H9 (cell line): ENCODE results near the gene ABLIM1. TPM values are rescaled to one million over a fixed set of nuclear protein-coding genes. Genes with fewer than 3 reads are reported as not detected.

Experiments used
- DNase-seq: peaks from one replicate; pipeline ENCODE4 v3.0.0-alpha.2; 2017
- H2AFZ ChIP-seq: one replicate; pipeline ENCODE4 v1.6.1; 2013; ENCODE audit warnings: mild to moderate bottlenecking, low read length, control low read depth, moderate library complexity
- H2AK5ac ChIP-seq: 2 replicates; pipeline ENCODE4 v1.6.1; 2013; ENCODE audit warnings: low read length, control low read depth, mixed read lengths; ENCODE audit not compliant: insufficient read length
- H2BK120ac ChIP-seq: one replicate; pipeline ENCODE4 v1.6.1; 2013; ENCODE audit warnings: low read depth, mild to moderate bottlenecking, low read length, control low read depth, inconsistent platforms; ENCODE audit not compliant: poor library complexity, severe bottlenecking
- H2BK12ac ChIP-seq: 2 replicates; pipeline ENCODE4 v1.6.1; 2013; ENCODE audit warnings: low read length, control low read depth, mixed read lengths, low read depth; ENCODE audit not compliant: insufficient read length
- H2BK15ac ChIP-seq: 2 replicates; pipeline ENCODE4 v1.6.1; 2013; ENCODE audit warnings: low read depth, low read length, control low read depth
- H2BK20ac ChIP-seq: one replicate; pipeline ENCODE4 v1.6.1; 2013; ENCODE audit warnings: low read depth, mild to moderate bottlenecking, low read length, control low read depth, inconsistent platforms; ENCODE audit not compliant: poor library complexity, severe bottlenecking
- H2BK5ac ChIP-seq: 2 replicates; pipeline ENCODE4 v1.6.1; 2013; ENCODE audit warnings: low read length, control low read depth, mixed read lengths; ENCODE audit not compliant: insufficient read length
- H3K14ac ChIP-seq: 2 replicates; pipeline ENCODE4 v1.6.1; 2013; ENCODE audit warnings: low read length, control low read depth; ENCODE audit not compliant: insufficient read depth
- H3K18ac ChIP-seq: 2 replicates; pipeline ENCODE4 v1.6.1; 2013; ENCODE audit warnings: low read depth, mild to moderate bottlenecking, mixed read lengths, low read length, control low read depth; ENCODE audit not compliant: insufficient read length
- H3K23ac ChIP-seq: 2 replicates; pipeline ENCODE4 v1.6.1; 2013; ENCODE audit warnings: low read length, control low read depth, mixed read lengths, low read depth; ENCODE audit not compliant: insufficient read length
- H3K23me2 ChIP-seq: 2 replicates; pipeline ENCODE4 v1.6.1; 2013; ENCODE audit warnings: low read depth, mild to moderate bottlenecking, mixed read lengths, low read length, control low read depth; ENCODE audit not compliant: insufficient read length, poor library complexity, severe bottlenecking
- H3K27ac ChIP-seq: 2 replicates; pipeline ENCODE4 v1.5.1; 2013; ENCODE audit warnings: low read length, control low read depth, mixed read lengths, low read depth; ENCODE audit not compliant: insufficient read length
- H3K27me3 ChIP-seq: 2 replicates; pipeline ENCODE4 v1.6.1; 2013; ENCODE audit warnings: low read length, control low read depth, inconsistent platforms; ENCODE audit not compliant: insufficient read depth
- H3K4ac ChIP-seq: 2 replicates; pipeline ENCODE4 v1.6.1; 2013; ENCODE audit warnings: low read depth, mild to moderate bottlenecking, control low read depth, inconsistent platforms, low read length, moderate library complexity
- H3K4me1 ChIP-seq: 2 replicates; pipeline ENCODE4 v1.6.1; 2013; ENCODE audit warnings: low read length, control low read depth, inconsistent platforms; ENCODE audit not compliant: insufficient read depth
- H3K4me2 ChIP-seq: 2 replicates; pipeline ENCODE4 v1.6.1; 2013; ENCODE audit warnings: low read length, control low read depth, mixed read lengths; ENCODE audit not compliant: insufficient read length, insufficient read depth
- H3K56ac ChIP-seq: 2 replicates; pipeline ENCODE4 v1.6.1; 2013; ENCODE audit warnings: low read depth, mild to moderate bottlenecking, mixed read lengths, low read length, control low read depth; ENCODE audit not compliant: insufficient read length
- H3K79me1 ChIP-seq: 2 replicates; pipeline ENCODE4 v1.6.1; 2013; ENCODE audit warnings: low read depth, mild to moderate bottlenecking, moderate library complexity, low read length, control low read depth, inconsistent platforms; ENCODE audit not compliant: insufficient read depth, poor library complexity, severe bottlenecking
- H3K79me2 ChIP-seq: 2 replicates; pipeline ENCODE4 v1.6.1; 2013; ENCODE audit warnings: low read length, control low read depth, inconsistent platforms; ENCODE audit not compliant: insufficient read depth
- H3K9ac ChIP-seq: 2 replicates; pipeline ENCODE4 v1.6.1; 2013; ENCODE audit warnings: low read length, control low read depth, mixed read lengths; ENCODE audit not compliant: insufficient read length; ENCODE audit errors: extremely low read depth
- H3K9me3 ChIP-seq: one replicate; pipeline ENCODE4 v1.6.1; 2013; ENCODE audit warnings: low read depth, low read length, inconsistent platforms; ENCODE audit not compliant: control insufficient read depth
- H3T11ph ChIP-seq: one replicate; pipeline ENCODE4 v1.6.1; 2013; ENCODE audit warnings: mild to moderate bottlenecking, low read length, control low read depth, inconsistent platforms
- H4K20me1 ChIP-seq: one replicate; pipeline ENCODE4 v1.6.1; 2013; ENCODE audit not compliant: control insufficient read depth, insufficient read length, insufficient read depth
- H4K5ac ChIP-seq: 2 replicates; pipeline ENCODE4 v1.6.1; 2013; ENCODE audit warnings: low read depth, mild to moderate bottlenecking, mixed read lengths, low read length, control low read depth; ENCODE audit not compliant: insufficient read length
- H4K8ac ChIP-seq: replicated peaks from 2 replicates; pipeline ENCODE4 v1.6.1; 2013; ENCODE audit warnings: low read length, control low read depth, mixed read lengths, low read depth; ENCODE audit not compliant: insufficient read length
- H4K91ac ChIP-seq: 2 replicates; pipeline ENCODE4 v1.6.1; 2013; ENCODE audit warnings: low read depth, mild to moderate bottlenecking, moderate library complexity, mixed read lengths, low read length, control low read depth; ENCODE audit not compliant: insufficient read length
- H3K27ac Mint-ChIP-seq, 3 experiments: 2 replicates in 2 of 3; 3 replicates in 1 of 3; pipeline ENCODE4 v1.8.0; 2020 to 2021; ENCODE audit warnings: mixed read lengths in 3 of 3, mild to moderate bottlenecking in 1 of 3, moderate library complexity in 1 of 3
- H3K27me3 Mint-ChIP-seq: 2 replicates; pipeline ENCODE4 v1.8.0; 2021; ENCODE audit warnings: low read depth, mild to moderate bottlenecking, moderate library complexity, mixed read lengths
- H3K36me3 Mint-ChIP-seq, 3 experiments: 2 replicates in 2 of 3; 3 replicates in 1 of 3; pipeline ENCODE4 v1.8.0; 2020 to 2021; ENCODE audit warnings: low read depth in 3 of 3, mixed read lengths in 3 of 3; ENCODE audit not compliant: insufficient read depth in 1 of 3
- H3K4me1 Mint-ChIP-seq, 2 experiments: 2 replicates each; pipeline ENCODE4 v1.8.0; 2020; ENCODE audit warnings: mixed read lengths in 2 of 2
- H3K4me3 Mint-ChIP-seq, 2 experiments: 2 replicates in 1 of 2; 3 replicates in 1 of 2; pipeline ENCODE4 v1.8.0; 2020 to 2021; ENCODE audit warnings: mild to moderate bottlenecking in 2 of 2, mixed read lengths in 2 of 2, moderate library complexity in 1 of 2
- H3K9me3 Mint-ChIP-seq, 2 experiments: 2 replicates in 1 of 2; 3 replicates in 1 of 2; pipeline ENCODE4 v1.8.0; 2020; ENCODE audit warnings: mild to moderate bottlenecking in 2 of 2, mixed read lengths in 2 of 2, moderate library complexity in 1 of 2
- CTCF ChIP-seq: fragments of 200-600 bp; sonication (generic); conservative IDR thresholded peaks from 3 replicates; pipeline ENCODE4 v1.8.0; 2021; ENCODE audit warnings: antibody characterized with exemption, mild to moderate bottlenecking
- WGBS: extraction: QIAGEN DNeasy Blood & Tissue Kit; methylation state at CpG from one replicate; pipeline ENCODE4 v1.1.7; 2013; ENCODE audit warnings: missing lambda C conversion rate, low lambda C conversion rate, mixed read lengths; ENCODE audit not compliant: insufficient read length; ENCODE audit errors: extremely low coverage; 5-methylcytosine and 5-hydroxymethylcytosine counted together
- total RNA-seq: library from RNA; stranded (reverse); gene quantifications from 2 replicates; pipeline ENCODE4 v1.2.1, GENCODE V29; 2021

Gene ABLIM1
- total RNA-seq, 1 experiment from 2014 or later: 32.1 TPM

DNA sequence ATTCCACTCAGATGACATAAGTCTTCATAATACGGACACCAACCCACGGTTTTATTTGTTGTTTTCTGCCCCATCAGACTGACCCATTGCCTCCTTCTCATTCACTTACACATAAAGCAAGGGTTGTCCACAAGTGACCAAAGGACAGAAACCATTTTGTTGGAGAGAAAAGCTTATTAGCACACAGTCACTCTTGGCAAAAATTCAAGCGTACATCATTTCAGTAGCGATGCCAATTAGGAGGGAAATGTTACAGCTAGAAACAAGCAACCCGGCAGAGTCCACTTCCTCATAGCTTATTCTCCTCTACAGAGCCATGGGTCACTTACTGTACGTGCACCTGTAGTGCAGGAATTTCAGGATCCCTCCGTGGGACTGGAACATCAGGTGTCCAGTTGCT lies 23.0 kb downstream of the ABLIM1 start:
- H3K27ac Mint-ChIP-seq: no peak overlapping the region
- H3K18ac ChIP-seq: no peak overlapping the region
- H3K4ac ChIP-seq: no peak overlapping the region
- H3K56ac ChIP-seq: no peak overlapping the region
- no peak overlapping the region for H3K23ac ChIP-seq
- H3T11ph ChIP-seq: no peak overlapping the region
- peaks cover 4% of the 10 kb centered on the region; the same call in 1 of the 2 replicates for H3K4me1 ChIP-seq
- no peak overlapping the region for H3K9ac ChIP-seq
- no peak overlapping the region for H3K4me2 ChIP-seq
- H2BK12ac ChIP-seq: no peak overlapping the region
- H2BK15ac ChIP-seq: no peak overlapping the region
- no peaks in the 10 kb centered on the region for H3K36me3 Mint-ChIP-seq
- H3K9me3 Mint-ChIP-seq: no peaks in the 10 kb centered on the region
- H3K79me2 ChIP-seq: no peaks in the 10 kb centered on the region
- no peak overlapping the region for H2AFZ ChIP-seq
- H4K8ac ChIP-seq: no peak overlapping the region
- no peak overlapping the region for H3K4me3 Mint-ChIP-seq
- no peak overlapping the region for H2BK5ac ChIP-seq
- H3K27me3 ChIP-seq: peaks cover 9% of the 10 kb centered on the region
- H3K4me1 Mint-ChIP-seq: peaks cover 30 to 35% of the 10 kb centered on the region in 2 experiments
- H3K27ac ChIP-seq: no peak overlapping the region
- no peak overlapping the region for H3K14ac ChIP-seq
- H3K79me1 ChIP-seq: no peaks in the 10 kb centered on the region
- no CpG with 5 or more reads among the region's 7 CpGs for whole genome bisulfite sequencing
- no peak overlapping the region for H2BK20ac ChIP-seq
- no peak for TF ChIP-seq CTCF
- no peak overlapping the region for H2AK5ac ChIP-seq
- H4K91ac ChIP-seq: no peak overlapping the region
- H3K23me2 ChIP-seq: peaks cover 10% of the 10 kb centered on the region
- H3K27me3 Mint-ChIP-seq: peaks cover 34% of the 10 kb centered on the region
- no peak overlapping the region for H2BK120ac ChIP-seq
- no peaks in the 10 kb centered on the region for H3K9me3 ChIP-seq
- H4K5ac ChIP-seq: no peak overlapping the region
- H4K20me1 ChIP-seq: no peaks in the 10 kb centered on the region
- DNase-seq: no peak
